ENCODE data around the gene RANBP17. TPM values are rescaled to one million over a fixed set of nuclear protein-coding genes. Genes with fewer than 3 reads are reported as not detected.

RANBP17 gene
- total and polyA plus RNA-seq, 2 donors (not counting 1 experiment from before 2014, with no cell fraction given): not detected

DNA sequence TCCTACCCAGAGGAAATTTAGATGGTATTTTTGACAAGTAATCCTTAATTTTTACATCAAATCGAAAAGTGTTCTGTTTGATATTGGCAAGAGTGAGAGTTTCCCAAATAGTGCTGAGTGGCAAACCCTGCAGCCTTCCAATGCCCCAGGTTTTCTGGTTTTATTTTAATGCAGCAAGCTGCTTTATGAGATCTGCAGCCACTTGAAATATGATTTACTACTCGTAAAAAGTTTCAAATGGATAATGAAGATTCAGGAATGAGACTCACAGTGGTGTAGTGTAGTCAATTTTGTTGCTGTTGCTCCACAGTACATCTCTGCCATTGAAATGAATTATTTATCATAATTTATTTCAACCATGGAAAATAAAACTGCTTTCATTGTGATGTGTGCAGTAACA, 423.6 kb downstream of the RANBP17 start:
- Histone ChIP-seq H3K79me2 (ENCODE audit: control insufficient read depth, insufficient read depth, low read length) (no peaks in the 10 kb centered on the region), H3K27me3 (replicated peaks in 1 of 4; ENCODE audit: control extremely low read depth in 1 of 4, control insufficient read depth in 3 of 4, insufficient read depth in 4 of 4, low read length in 3 of 4) (peaks cover 0 to 7% (median 2%) of the 10 kb centered on the region in 4 experiments), H3K36me3 (replicated peaks in 1 of 2; ENCODE audit: control extremely low read depth in 1 of 2, control insufficient read depth in 1 of 2, extremely low read depth in 1 of 2, insufficient read depth in 2 of 2, low read length in 1 of 2) (no peaks in the 10 kb centered on the region), H4K20me1 (ENCODE audit: control insufficient read depth, insufficient read depth, low read length, poor library complexity, severe bottlenecking) (no peaks in the 10 kb centered on the region), H3K9me3 (ENCODE audit: control extremely low read depth in 1 of 3, control insufficient read depth in 2 of 3, insufficient read depth in 1 of 3, low read length in 2 of 3) (no peaks in the 10 kb centered on the region), H3K9ac (ENCODE audit: low read length) (no peak overlapping the region), H2AFZ (ENCODE audit: insufficient read depth, low read depth, low read length, poor library complexity, severe bottlenecking) (no peak overlapping the region), H3K4me3 (ENCODE audit: control extremely low read depth in 1 of 5, extremely low read depth in 1 of 5, insufficient read depth in 1 of 5, low read depth in 2 of 5, low read length in 4 of 5) (no peak overlapping the region), H3K4me2 (replicated peaks; ENCODE audit: low read depth, low read length, poor library complexity, severe bottlenecking) (no peak overlapping the region), H3K4me1 (ENCODE audit: control insufficient read depth in 2 of 2, insufficient read depth in 2 of 2, low read length in 2 of 2) (no peaks in the 10 kb centered on the region), H3K27ac (ENCODE audit: low read length in 2 of 2) (no peak overlapping the region)
- Mint-ChIP-seq H3K27ac (no peak overlapping the region), H3K9me3 (ENCODE audit: insufficient read depth) (no peaks in the 10 kb centered on the region), H3K4me3 (no peak overlapping the region), H3K4me1 (no peaks in the 10 kb centered on the region), H3K27me3 (peaks cover 28% of the 10 kb centered on the region)
- intact Hi-C loops (cut with micrococcal nuclease): no loop called here
- DNase-seq (no peak), ATAC-seq (ENCODE audit: low read depth) (no peak)
- 60% methylated on average over 1 of the region's 2 CpGs for WGBS (ENCODE audit: insufficient coverage)
- ChIA-PET POLR2A (no interaction called here), CTCF (no interaction called here)
- TF ChIP-seq, protein P1, sequence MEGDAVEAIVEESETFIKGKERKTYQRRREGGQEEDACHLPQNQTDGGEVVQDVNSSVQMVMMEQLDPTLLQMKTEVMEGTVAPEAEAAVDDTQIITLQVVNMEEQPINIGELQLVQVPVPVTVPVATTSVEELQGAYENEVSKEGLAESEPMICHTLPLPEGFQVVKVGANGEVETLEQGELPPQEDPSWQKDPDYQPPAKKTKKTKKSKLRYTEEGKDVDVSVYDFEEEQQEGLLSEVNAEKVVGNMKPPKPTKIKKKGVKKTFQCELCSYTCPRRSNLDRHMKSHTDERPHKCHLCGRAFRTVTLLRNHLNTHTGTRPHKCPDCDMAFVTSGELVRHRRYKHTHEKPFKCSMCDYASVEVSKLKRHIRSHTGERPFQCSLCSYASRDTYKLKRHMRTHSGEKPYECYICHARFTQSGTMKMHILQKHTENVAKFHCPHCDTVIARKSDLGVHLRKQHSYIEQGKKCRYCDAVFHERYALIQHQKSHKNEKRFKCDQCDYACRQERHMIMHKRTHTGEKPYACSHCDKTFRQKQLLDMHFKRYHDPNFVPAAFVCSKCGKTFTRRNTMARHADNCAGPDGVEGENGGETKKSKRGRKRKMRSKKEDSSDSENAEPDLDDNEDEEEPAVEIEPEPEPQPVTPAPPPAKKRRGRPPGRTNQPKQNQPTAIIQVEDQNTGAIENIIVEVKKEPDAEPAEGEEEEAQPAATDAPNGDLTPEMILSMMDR (IDR thresholded peaks at IDR 0.05): no peak
- no peak for TF ChIP-seq EZH2 (IDR thresholded peaks at IDR 0.05; ENCODE audit: borderline replicate concordance, insufficient read depth, low read depth, low read length, poor library complexity, severe bottlenecking)

DNA sequence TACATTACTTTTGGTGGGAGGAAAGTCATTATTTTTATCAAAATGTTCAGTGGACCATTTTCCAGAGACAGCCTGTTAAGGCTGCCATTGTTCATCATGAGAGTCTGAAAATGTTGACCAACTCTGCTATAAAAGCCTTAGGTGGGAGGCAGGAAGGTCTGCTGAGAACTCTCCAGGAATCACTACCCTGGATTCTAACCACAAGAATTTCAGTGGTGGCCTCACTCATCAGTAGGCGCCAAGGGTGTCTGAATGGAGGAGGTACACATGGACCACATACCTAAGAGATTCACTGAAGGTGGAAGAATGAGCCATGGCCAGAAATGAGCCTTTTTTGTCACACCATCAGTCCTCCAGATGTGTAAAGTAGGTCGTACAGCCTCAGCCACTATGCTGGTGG, 426.2 kb downstream of the RANBP17 start:
- no peak overlapping the region for H3K4me3 ChIP-seq (ENCODE audit: control extremely low read depth in 1 of 5, extremely low read depth in 1 of 5, insufficient read depth in 1 of 5, low read depth in 2 of 5, low read length in 4 of 5)
- Mint-ChIP-seq H3K4me3 (no peak overlapping the region), H3K27ac (no peak overlapping the region), H3K27me3 (peaks cover 25% of the 10 kb centered on the region), H3K9me3 (ENCODE audit: insufficient read depth) (no peaks in the 10 kb centered on the region), H3K4me1 (no peaks in the 10 kb centered on the region)
- H3K36me3 ChIP-seq (replicated peaks in 1 of 2; ENCODE audit: control extremely low read depth in 1 of 2, control insufficient read depth in 1 of 2, extremely low read depth in 1 of 2, insufficient read depth in 2 of 2, low read length in 1 of 2): no peaks in the 10 kb centered on the region
- intact Hi-C loops (cut with micrococcal nuclease): no loop called here
- no peaks in the 10 kb centered on the region for H4K20me1 ChIP-seq (ENCODE audit: control insufficient read depth, insufficient read depth, low read length, poor library complexity, severe bottlenecking)
- peaks cover 0 to 7% (median 2%) of the 10 kb centered on the region in 4 experiments for H3K27me3 ChIP-seq (replicated peaks in 1 of 4; ENCODE audit: control extremely low read depth in 1 of 4, control insufficient read depth in 3 of 4, insufficient read depth in 4 of 4, low read length in 3 of 4)
- H3K27ac ChIP-seq (ENCODE audit: low read length in 2 of 2): no peak overlapping the region
- H3K4me2 ChIP-seq (replicated peaks; ENCODE audit: low read depth, low read length, poor library complexity, severe bottlenecking): no peak overlapping the region
- ChIA-PET CTCF (no interaction called here), POLR2A (no interaction called here)
- TF ChIP-seq EZH2 (IDR thresholded peaks at IDR 0.05; ENCODE audit: borderline replicate concordance, insufficient read depth, low read depth, low read length, poor library complexity, severe bottlenecking): no peak
- TF ChIP-seq, protein P1 (IDR thresholded peaks at IDR 0.05): no peak
- no peak overlapping the region for H2AFZ ChIP-seq (ENCODE audit: insufficient read depth, low read depth, low read length, poor library complexity, severe bottlenecking)
- H3K9ac ChIP-seq (ENCODE audit: low read length): no peak overlapping the region
- no peaks in the 10 kb centered on the region for H3K4me1 ChIP-seq (ENCODE audit: control insufficient read depth in 2 of 2, insufficient read depth in 2 of 2, low read length in 2 of 2)
- H3K79me2 ChIP-seq (ENCODE audit: control insufficient read depth, insufficient read depth, low read length): no peaks in the 10 kb centered on the region
- no peak for ATAC-seq (ENCODE audit: low read depth)
- WGBS (ENCODE audit: insufficient coverage): 80% methylated on average over 1 of the region's 2 CpGs
- no peak for DNase-seq
- H3K9me3 ChIP-seq (ENCODE audit: control extremely low read depth in 1 of 3, control insufficient read depth in 2 of 3, insufficient read depth in 1 of 3, low read length in 2 of 3): no peaks in the 10 kb centered on the region
